OCI-LY7 (cell line): ENCODE data around the gene NAALADL2.

Experiments used
- EZH2phosphoT487 ChIP-seq: fragments of 200-600 bp; sonication (generic); IDR thresholded peaks from 2 replicates; pipeline ENCODE4 v1.6.1; 2018; ENCODE audit warnings: low read depth, borderline replicate concordance, mild to moderate bottlenecking, mixed run types, antibody characterized with exemption, low read length, moderate library complexity, mixed read lengths
- TF ChIP-seq, protein P1 (sequence below): fragments of 200-600 bp; sonication (generic); conservative IDR thresholded peaks from 2 replicates; pipeline ENCODE4 v1.5.1; 2014; ENCODE audit warnings: mild to moderate bottlenecking, antibody characterized with exemption, low read length, moderate library complexity, mixed read lengths

DNA sequence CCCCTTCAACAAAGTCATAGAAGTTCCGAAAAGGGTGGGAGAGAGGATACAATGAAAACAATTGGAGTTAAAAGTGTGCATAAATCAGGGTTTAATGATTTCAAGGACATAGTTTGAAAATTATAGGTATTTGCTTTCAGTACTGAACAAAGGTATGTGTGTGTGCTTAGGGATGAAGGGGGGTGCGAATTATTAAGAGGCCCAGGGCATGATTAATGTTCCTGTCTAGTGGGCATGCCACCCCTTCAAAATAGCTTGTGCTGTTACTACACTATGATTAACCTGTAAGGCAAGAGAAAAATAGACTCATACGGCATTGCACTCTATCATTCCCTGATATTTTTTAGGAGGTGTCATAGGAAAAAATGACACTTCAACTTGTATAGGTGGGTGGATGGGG is 731.6 kb downstream of the NAALADL2 start:
- TF ChIP-seq, protein P1, sequence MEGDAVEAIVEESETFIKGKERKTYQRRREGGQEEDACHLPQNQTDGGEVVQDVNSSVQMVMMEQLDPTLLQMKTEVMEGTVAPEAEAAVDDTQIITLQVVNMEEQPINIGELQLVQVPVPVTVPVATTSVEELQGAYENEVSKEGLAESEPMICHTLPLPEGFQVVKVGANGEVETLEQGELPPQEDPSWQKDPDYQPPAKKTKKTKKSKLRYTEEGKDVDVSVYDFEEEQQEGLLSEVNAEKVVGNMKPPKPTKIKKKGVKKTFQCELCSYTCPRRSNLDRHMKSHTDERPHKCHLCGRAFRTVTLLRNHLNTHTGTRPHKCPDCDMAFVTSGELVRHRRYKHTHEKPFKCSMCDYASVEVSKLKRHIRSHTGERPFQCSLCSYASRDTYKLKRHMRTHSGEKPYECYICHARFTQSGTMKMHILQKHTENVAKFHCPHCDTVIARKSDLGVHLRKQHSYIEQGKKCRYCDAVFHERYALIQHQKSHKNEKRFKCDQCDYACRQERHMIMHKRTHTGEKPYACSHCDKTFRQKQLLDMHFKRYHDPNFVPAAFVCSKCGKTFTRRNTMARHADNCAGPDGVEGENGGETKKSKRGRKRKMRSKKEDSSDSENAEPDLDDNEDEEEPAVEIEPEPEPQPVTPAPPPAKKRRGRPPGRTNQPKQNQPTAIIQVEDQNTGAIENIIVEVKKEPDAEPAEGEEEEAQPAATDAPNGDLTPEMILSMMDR: no peak
- TF ChIP-seq EZH2phosphoT487: no peak
